HG03342 (cell line): ENCODE results near the gene ARHGAP22.
"Not testable (repeated sequence)": the region's sequence is repeated elsewhere in the genome, so short reads cannot be mapped to it uniquely, and the experiment has no call there.

ENCODE experiments used
- ATAC-seq: cut with Tn5 transposase; IDR thresholded peaks from one replicate; pipeline ENCODE4 v1.9.1; 2021; ENCODE audit warnings: mild to moderate bottlenecking, moderate library complexity; ENCODE audit not compliant: unreplicated experiment

ARHGAP22 gene

GRCh38 chr10:48439581-48440041 lies 165.3 kb downstream of the ARHGAP22 start:
- no peak for ATAC-seq

- no peak for ATAC-seq
Measured at GRCh38 chr10:48439031-48439430, 165.8 kb downstream of the ARHGAP22 start.

- no peak for ATAC-seq
Measured at GRCh38 chr10:48437546-48437945, 167.3 kb downstream of the ARHGAP22 start.

GRCh38 chr10:48431871-48432270 lies 173.0 kb downstream of the ARHGAP22 start:
- no peak for ATAC-seq

- ATAC-seq, result no peak
Measured at GRCh38 chr10:48430402-48430993, 174.4 kb downstream of the ARHGAP22 start.

- ATAC-seq, result no peak
Measured at GRCh38 chr10:48429309-48429708, 175.6 kb downstream of the ARHGAP22 start.

- ATAC-seq, result no peak
Measured at GRCh38 chr10:48428896-48429295, 176.0 kb downstream of the ARHGAP22 start.

- ATAC-seq, result no peak
Measured at GRCh38 chr10:48423884-48424283, 181.0 kb downstream of the ARHGAP22 start.

GRCh38 chr10:48421862-48422261 lies 183.0 kb downstream of the ARHGAP22 start:
- not testable (repeated sequence) for ATAC-seq

- ATAC-seq, result no peak
Measured at GRCh38 chr10:48419714-48420113, 185.2 kb downstream of the ARHGAP22 start.

GRCh38 chr10:48418189-48418788 lies 186.6 kb downstream of the ARHGAP22 start:
- ATAC-seq, result no peak

- ATAC-seq, result no peak
Measured at GRCh38 chr10:48417374-48417773, 187.5 kb downstream of the ARHGAP22 start.

GRCh38 chr10:48416584-48417232 lies 188.2 kb downstream of the ARHGAP22 start:
- ATAC-seq, result no peak

GRCh38 chr10:48414778-48415177 lies 190.1 kb downstream of the ARHGAP22 start:
- no peak for ATAC-seq

GRCh38 chr10:48414160-48414559 lies 190.7 kb downstream of the ARHGAP22 start:
- ATAC-seq, result no peak

GRCh38 chr10:48412933-48413332 lies 191.9 kb downstream of the ARHGAP22 start:
- no peak for ATAC-seq

- no peak for ATAC-seq
Measured at GRCh38 chr10:48412081-48412480, 192.8 kb downstream of the ARHGAP22 start.

- no peak for ATAC-seq
Measured at GRCh38 chr10:48411510-48411909, 193.4 kb downstream of the ARHGAP22 start.

GRCh38 chr10:48410503-48410902 lies 194.4 kb downstream of the ARHGAP22 start:
- no peak for ATAC-seq

- no peak for ATAC-seq
Measured at GRCh38 chr10:48406658-48407057, 198.2 kb downstream of the ARHGAP22 start.

- ATAC-seq, result no peak
Measured at GRCh38 chr10:48406204-48406603, 198.7 kb downstream of the ARHGAP22 start.

- no peak for ATAC-seq
Measured at GRCh38 chr10:48404646-48405045, 200.2 kb downstream of the ARHGAP22 start.
